Psoas muscle (tissue), 8 donors: ENCODE results near the gene AUTS2. TPM values are rescaled to one million over a fixed set of nuclear protein-coding genes. Genes with fewer than 3 reads are reported as not detected.

ENCODE experiments used
- ATAC-seq, 4 donors: fragments of 200-7000 bp; cut with Tn5 transposase; one replicate each; pipeline ENCODE4 v1.9.1; 2020; ENCODE audit warnings: moderate library complexity in 3 of 4, mild to moderate bottlenecking in 2 of 4
- DNase-seq, 2 donors: peaks; one replicate each; pipeline ENCODE4 v3.0.0-alpha.2; 2020
- H3K27ac ChIP-seq: fragments of 200-600 bp; one replicate; pipeline ENCODE4 v1.8.0; 2022
- H3K27me3 ChIP-seq, 3 donors: fragments of 200-600 bp in 1 of 3; one replicate each; pipeline versions ENCODE4 v1.6.1 to v1.8.0; 2013 to 2022; ENCODE audit warnings: low read length in 2 of 3, mild to moderate bottlenecking in 2 of 3, moderate library complexity in 1 of 3; ENCODE audit not compliant: insufficient read depth in 3 of 3
- H3K36me3 ChIP-seq, 2 donors: fragments of 200-600 bp in 1 of 2; one replicate each; pipeline versions ENCODE4 v1.6.1 to v1.8.0; 2013 to 2022; ENCODE audit warnings: low read depth in 1 of 2, mild to moderate bottlenecking in 1 of 2, moderate library complexity in 1 of 2; ENCODE audit not compliant: insufficient read depth in 1 of 2
- H3K4me1 ChIP-seq: fragments of 200-600 bp; one replicate; pipeline ENCODE4 v1.8.0; 2022
- H3K4me3 ChIP-seq: fragments of 200-600 bp; one replicate; pipeline ENCODE4 v1.8.0; 2022; ENCODE audit warnings: mild to moderate bottlenecking
- H3K9me3 ChIP-seq: fragments of 200-600 bp; one replicate; pipeline ENCODE4 v1.8.0; 2022
- WGBS, 3 donors: extraction: QIAGEN DNeasy Blood & Tissue Kit; methylation state at CpG; one replicate each; pipeline versions ENCODE4 v1.1.6 to v1.1.7; 2013; 5-methylcytosine and 5-hydroxymethylcytosine counted together
- intact Hi-C, 2 donors: fragments of 100-400 bp; cut with DNase I; formaldehyde crosslinking; loops; one replicate each; pipeline versions ENCODE4 v1.11.0 to v1.14.2; 2022
- polyA plus RNA-seq, 3 donors: library from polyadenylated mRNA; stranded (reverse); fragments of 200-250 nt; gene quantifications; one replicate each; pipeline ENCODE4 v1.2.3, GENCODE V29; 2013
- total RNA-seq, 4 donors: library from RNA; stranded (reverse); fragmentation: NEBNext Ultra II Directional in 2 of 4; extraction: Animal tissue kit (Norgen Biotek cat#: 25700) in 2 of 4; gene quantifications; one replicate each; pipeline versions ENCODE4 v1.2.1 to v1.2.4, GENCODE V29; 2021 to 2023
- TF ChIP-seq, protein P1 (sequence below): fragments of 200-600 bp; IDR thresholded peaks from one replicate; pipeline ENCODE4 v1.8.0; 2022; ENCODE audit warnings: antibody characterized with exemption
- donor health status: healthy with polysubstance abuse.
- donor health status: DM: no; HTN: no; CAD: no; lungs with moderate emphysema.
- donor health status: Bipolar disorder and iron deficiency.
- donor health status: healthy.
- donor health status: DM: yes; HTN: yes; CAD: no.
- donor health status: DM: no; HTN: no; CAD: no.
- donor health status: DM: no; HTN: no; CAD: no.
- donor health status: DM: yes; HTN: yes; CAD: no.

Gene AUTS2
- total and polyA plus RNA-seq, 7 donors, result 5.0 to 33.5 (median 14.3) TPM

DNA sequence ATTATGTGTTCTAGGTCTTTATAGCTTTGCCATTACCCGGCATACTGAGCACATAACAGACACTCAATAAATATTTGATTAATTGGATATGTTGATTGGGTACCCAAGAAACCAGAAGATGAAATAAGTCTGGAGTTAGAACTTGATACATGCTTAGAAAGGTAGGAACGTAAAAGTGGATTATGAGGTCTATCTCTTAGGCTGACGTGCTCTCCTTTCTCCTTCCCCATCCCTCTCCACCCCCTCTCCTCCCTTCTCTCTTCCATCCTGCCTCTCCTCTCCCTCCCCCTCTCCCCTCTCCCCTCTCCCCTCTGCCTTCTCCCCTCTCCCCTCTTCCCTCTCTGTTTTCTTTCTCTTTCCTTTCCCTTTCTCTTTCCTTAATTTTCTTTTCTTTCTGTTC is 34.0 kb downstream of the AUTS2 start:
- intact Hi-C loops, result no loop called here
- no peak for ATAC-seq
- H3K4me1 ChIP-seq, result no peaks in the 10 kb centered on the region
- TF ChIP-seq, protein P1, sequence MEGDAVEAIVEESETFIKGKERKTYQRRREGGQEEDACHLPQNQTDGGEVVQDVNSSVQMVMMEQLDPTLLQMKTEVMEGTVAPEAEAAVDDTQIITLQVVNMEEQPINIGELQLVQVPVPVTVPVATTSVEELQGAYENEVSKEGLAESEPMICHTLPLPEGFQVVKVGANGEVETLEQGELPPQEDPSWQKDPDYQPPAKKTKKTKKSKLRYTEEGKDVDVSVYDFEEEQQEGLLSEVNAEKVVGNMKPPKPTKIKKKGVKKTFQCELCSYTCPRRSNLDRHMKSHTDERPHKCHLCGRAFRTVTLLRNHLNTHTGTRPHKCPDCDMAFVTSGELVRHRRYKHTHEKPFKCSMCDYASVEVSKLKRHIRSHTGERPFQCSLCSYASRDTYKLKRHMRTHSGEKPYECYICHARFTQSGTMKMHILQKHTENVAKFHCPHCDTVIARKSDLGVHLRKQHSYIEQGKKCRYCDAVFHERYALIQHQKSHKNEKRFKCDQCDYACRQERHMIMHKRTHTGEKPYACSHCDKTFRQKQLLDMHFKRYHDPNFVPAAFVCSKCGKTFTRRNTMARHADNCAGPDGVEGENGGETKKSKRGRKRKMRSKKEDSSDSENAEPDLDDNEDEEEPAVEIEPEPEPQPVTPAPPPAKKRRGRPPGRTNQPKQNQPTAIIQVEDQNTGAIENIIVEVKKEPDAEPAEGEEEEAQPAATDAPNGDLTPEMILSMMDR, result no peak
- H3K36me3 ChIP-seq, result no peaks in the 10 kb centered on the region
- no peak overlapping the region for H3K4me3 ChIP-seq
- no peaks in the 10 kb centered on the region for H3K27me3 ChIP-seq
- no peak overlapping the region for H3K27ac ChIP-seq
- H3K9me3 ChIP-seq, result no peaks in the 10 kb centered on the region
- WGBS, 3 donors, result 93 to 98% (median 95%) methylated on average over 3 of the region's 3 CpGs
- DNase-seq, result no peak

DNA sequence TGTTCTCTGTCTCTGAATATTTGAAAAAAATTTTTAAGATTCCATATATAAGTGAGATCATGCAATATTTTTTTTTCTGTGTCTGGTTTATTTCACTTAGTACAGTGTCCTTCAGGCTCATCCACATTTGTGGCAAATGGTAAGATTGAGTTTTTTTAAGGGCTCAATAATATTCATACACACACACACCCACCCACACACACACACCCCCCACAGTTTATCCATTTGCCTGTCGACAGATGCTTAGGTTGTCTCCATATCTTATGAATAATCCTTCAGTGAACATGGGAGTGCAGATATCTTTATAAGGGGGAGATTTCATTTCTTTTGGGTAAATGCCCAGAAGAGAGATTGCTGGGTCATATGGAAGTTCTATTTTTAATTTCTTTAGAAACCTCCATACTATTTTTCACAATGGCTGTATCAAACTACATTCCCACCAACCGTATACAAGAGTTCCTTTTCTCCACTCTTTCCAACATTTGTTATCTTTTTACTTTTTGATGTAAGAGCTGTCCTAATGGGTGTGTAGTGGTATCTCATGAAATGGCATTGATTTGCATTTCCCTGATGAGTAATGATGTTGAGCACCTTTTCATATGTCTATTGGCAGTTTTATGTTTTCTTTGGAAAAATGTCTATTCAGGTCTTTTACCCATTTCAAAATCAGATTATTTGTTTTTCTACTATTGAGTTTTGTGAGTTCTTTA is 35.0 kb downstream of the AUTS2 start:
- Histone ChIP-seq H3K9me3 (no peaks in the 10 kb centered on the region), H3K4me1 (no peaks in the 10 kb centered on the region), H3K4me3 (no peak overlapping the region), H3K27me3 (no peaks in the 10 kb centered on the region), H3K27ac (no peak overlapping the region), H3K36me3 (no peaks in the 10 kb centered on the region)
- DNase-seq (no peak), ATAC-seq (no peak)
- TF ChIP-seq, protein P1, result no peak
- 45 to 74% (median 57%) methylated on average over 2 of the region's 2 CpGs for WGBS, 3 donors
- intact Hi-C loops, result no loop called here

DNA sequence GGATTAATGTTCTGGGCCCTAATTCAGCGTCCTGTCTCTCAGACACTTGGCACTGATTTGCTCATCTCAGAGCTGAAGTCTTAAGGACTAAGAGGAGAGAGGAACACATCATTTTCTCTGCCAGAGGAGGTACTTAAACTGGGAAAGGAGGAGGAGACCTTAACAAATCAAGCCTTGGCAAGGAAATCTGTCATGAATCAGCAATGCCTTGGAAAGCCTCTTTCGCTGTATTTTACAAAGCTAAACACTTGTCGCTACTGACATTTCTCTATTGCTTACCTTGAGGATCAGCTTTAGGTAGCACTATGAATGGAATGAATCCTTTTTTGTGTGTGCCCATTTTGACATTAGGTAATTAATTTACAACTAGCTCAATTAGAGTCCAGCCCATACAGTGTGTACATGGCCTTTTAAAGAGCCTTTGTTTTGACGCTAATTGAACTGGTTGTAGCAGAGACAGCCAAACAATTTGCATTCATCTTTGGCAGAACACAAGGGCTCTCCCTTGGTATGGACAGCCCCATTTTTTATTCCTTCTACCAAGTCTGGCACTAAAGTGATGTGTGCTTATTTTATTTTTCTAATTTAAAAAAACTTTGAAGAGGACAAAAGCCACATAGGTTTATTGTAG is 37.4 kb downstream of the AUTS2 start:
- H3K36me3 ChIP-seq, result no peaks in the 10 kb centered on the region
- H3K4me1 ChIP-seq, result no peaks in the 10 kb centered on the region
- no peaks in the 10 kb centered on the region for H3K27me3 ChIP-seq
- no peak overlapping the region for H3K27ac ChIP-seq
- no peaks in the 10 kb centered on the region for H3K9me3 ChIP-seq
- intact Hi-C loops, result no loop called here
- H3K4me3 ChIP-seq, result no peak overlapping the region
- TF ChIP-seq, protein P1, result no peak
- 72 to 81% (median 73%) methylated on average over 4 of the region's 4 CpGs for WGBS, 3 donors
- no peak for ATAC-seq
- no peak for DNase-seq

DNA sequence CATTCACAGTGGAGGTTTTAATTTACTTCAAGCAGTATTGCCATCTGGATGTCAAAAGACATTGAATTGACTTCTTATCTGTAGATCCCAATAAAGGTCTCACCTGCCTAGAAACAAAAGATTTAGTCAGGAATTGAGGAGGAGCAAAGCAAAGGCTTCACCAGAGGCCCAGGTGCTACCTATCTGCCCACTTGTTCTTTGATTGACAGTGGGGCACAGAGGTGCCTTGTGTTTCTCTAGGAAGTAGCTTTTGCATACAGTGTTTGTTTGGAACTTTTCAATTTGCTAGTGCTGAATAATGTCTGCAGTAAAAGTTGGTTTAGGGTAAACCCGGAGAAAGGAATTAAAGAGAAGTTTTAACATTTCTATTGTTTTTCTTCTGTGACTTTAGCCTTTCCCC is 40.4 kb downstream of the AUTS2 start:
- H3K4me1 ChIP-seq, result no peaks in the 10 kb centered on the region
- no peaks in the 10 kb centered on the region for H3K36me3 ChIP-seq
- H3K27me3 ChIP-seq, result no peaks in the 10 kb centered on the region
- H3K9me3 ChIP-seq, result no peaks in the 10 kb centered on the region
- no peak for DNase-seq
- no peak for ATAC-seq
- TF ChIP-seq, protein P1, result no peak
- WGBS, 3 donors, result 88 to 93% (median 91%) methylated on average over 1 of the region's 1 CpG
- intact Hi-C loops, result no loop called here
- H3K4me3 ChIP-seq, result no peak overlapping the region
- no peak overlapping the region for H3K27ac ChIP-seq
